K562 (cell line): ENCODE data around the gene SPINK9. TPM values are rescaled to one million over a fixed set of nuclear protein-coding genes. Genes with fewer than 3 reads are reported as not detected.

Experiments
- ATAC-seq: fragments of 200-7000 bp; cut with Tn5 transposase; 3 replicates; pipeline ENCODE4 v1.9.1; 2020; ENCODE audit warnings: moderate library complexity
- BruUV-seq: library from RNA; stranded (reverse); fragments of 400-500 nt; replicated peaks from 2 replicates; lab custom pipeline; 2021; lab: Mats Ljungman, UMichigan
- CTCF ChIA-PET: fragments of 300-600 bp; formaldehyde crosslinking; extraction: SDS; loops from one replicate; lab custom pipeline; 2021; ENCODE audit warnings: low intra/inter-chr PET ratio; lab: Yijun Ruan, JAX
- POLR2A ChIA-PET: fragments of 300-600, 350-650 bp; sonication (Branson Sonifier 250); formaldehyde crosslinking; extraction: SDS; loops from one replicate; lab custom pipeline; 2021; ENCODE audit warnings: antibody characterized with exemption, inconsistent platforms; lab: Yijun Ruan, JAX
- DNase-seq, 4 experiments: peaks; one replicate each; pipeline versions ENCODE4 v3.0.0 to v3.0.0-alpha.2; 2011 to 2018; ENCODE audit warnings: low spot score in 3 of 4, mixed read lengths in 3 of 4; ENCODE audit errors: extremely low read depth in 1 of 4
- FAIRE-seq: peaks from 2 replicates; lab custom pipeline; 2011; peaks lifted over from hg19 to GRCh38; lab: Jason Lieb, UNC
- H2AFZ ChIP-seq: 2 replicates; pipeline ENCODE4 v1.6.0; 2011; ENCODE audit warnings: low read depth, low read length, control low read depth, inconsistent platforms
- H3K27ac ChIP-seq: fragments of 200-600 bp; 3 replicates; pipeline ENCODE4 v1.8.0; 2011; ENCODE audit warnings: low read depth, mild to moderate bottlenecking, control low read depth, inconsistent platforms, low read length, moderate library complexity, mixed read lengths; ENCODE audit errors: extremely low read depth
- H3K27me3 ChIP-seq, 2 experiments: fragments of 300-600 bp in 1 of 2; 2 replicates in 1 of 2; 3 replicates in 1 of 2; pipeline versions ENCODE4 v1.6.0 to v1.8.0; 2011; ENCODE audit warnings: inconsistent platforms in 2 of 2, low read length in 2 of 2, mild to moderate bottlenecking in 1 of 2, mixed read lengths in 1 of 2, moderate library complexity in 1 of 2; ENCODE audit not compliant: control insufficient read depth in 2 of 2, insufficient read depth in 2 of 2
- H3K36me3 ChIP-seq: fragments of 300-600 bp; 3 replicates; pipeline ENCODE4 v1.8.0; 2011; ENCODE audit warnings: mild to moderate bottlenecking, low read length, inconsistent platforms; ENCODE audit not compliant: control insufficient read depth, insufficient read depth
- H3K4me1 ChIP-seq, 2 experiments: fragments of 200-600 bp in 1 of 2; replicated peaks in 1 of 2; 2 replicates in 1 of 2; 3 replicates in 1 of 2; pipeline versions ENCODE4 v1.5.1 to v1.8.0; 2011; ENCODE audit warnings: inconsistent platforms in 2 of 2, low read length in 2 of 2, mild to moderate bottlenecking in 1 of 2, mixed read lengths in 1 of 2, moderate library complexity in 1 of 2; ENCODE audit not compliant: control insufficient read depth in 2 of 2, insufficient read depth in 2 of 2
- H3K4me2 ChIP-seq: 2 replicates; pipeline ENCODE4 v1.6.1; 2011; ENCODE audit warnings: low read length, control low read depth, inconsistent platforms, mixed read lengths; ENCODE audit not compliant: insufficient read depth
- H3K4me3 ChIP-seq: fragments of 200-600 bp; sonication (generic), shearing (Covaris generic); 2 replicates; pipeline ENCODE4 v1.5.1; 2016; ENCODE audit warnings: control low read depth, inconsistent platforms
- H3K79me2 ChIP-seq: fragments of 200-600 bp; 3 replicates; pipeline ENCODE4 v1.8.0; 2011; ENCODE audit warnings: low read length, inconsistent platforms; ENCODE audit not compliant: control insufficient read depth, insufficient read depth
- H3K9ac ChIP-seq, 2 experiments: 2 replicates each; pipeline versions ENCODE4 v1.6.0 to v1.6.1; 2011; ENCODE audit warnings: low read depth in 2 of 2, low read length in 2 of 2, control low read depth in 1 of 2, inconsistent platforms in 1 of 2, mild to moderate bottlenecking in 1 of 2, mixed read lengths in 1 of 2; ENCODE audit not compliant: insufficient read depth in 1 of 2
- H3K9me1 ChIP-seq: one replicate; pipeline ENCODE4 v1.6.0; 2011; ENCODE audit warnings: inconsistent platforms, mild to moderate bottlenecking, low read length, moderate library complexity; ENCODE audit not compliant: control insufficient read depth, insufficient read depth
- H3K9me3 ChIP-seq: replicated peaks from 2 replicates; pipeline ENCODE4 v1.5.1; 2011; ENCODE audit warnings: low read depth, low read length, inconsistent platforms; ENCODE audit not compliant: control insufficient read depth, insufficient read depth
- H4K20me1 ChIP-seq: replicated peaks from 2 replicates; pipeline ENCODE4 v1.6.1; 2011; ENCODE audit warnings: low read length, inconsistent platforms, mixed read lengths; ENCODE audit not compliant: control insufficient read depth, insufficient read depth
- CBX8 ChIP-seq: fragments of 200-600 bp; sonication (generic); IDR thresholded peaks from 2 replicates; pipeline ENCODE4 v1.6.1; 2012; ENCODE audit warnings: borderline replicate concordance, mixed run types, low read depth, mild to moderate bottlenecking, moderate library complexity, mixed read lengths, low read length, control low read depth, inconsistent platforms; ENCODE audit not compliant: poor library complexity, severe bottlenecking; ENCODE audit errors: extremely low read depth
- E4F1 ChIP-seq: fragments of 250-450 bp; sonication (Bioruptor Pico); IDR thresholded peaks from 2 replicates; pipeline ENCODE4 v1.5.0; 2021; ENCODE audit warnings: mild to moderate bottlenecking, borderline replicate concordance
- HCFC1 ChIP-seq: IDR thresholded peaks from 2 replicates; pipeline ENCODE4 v1.6.1; 2012; ENCODE audit warnings: low read depth, low read length, improper control_type of control experiment
- IFI16 ChIP-seq: fragments of 250-450 bp; sonication (Bioruptor Pico); IDR thresholded peaks from 2 replicates; pipeline ENCODE4 v2.1.2; 2022; ENCODE audit warnings: mild to moderate bottlenecking, inconsistent platforms
- IRF1 ChIP-seq: sonication (generic); formaldehyde crosslinking; IDR thresholded peaks from 2 replicates; pipeline ENCODE4 v1.8.0; 2022; ENCODE audit warnings: missing genetic modification reagents, mild to moderate bottlenecking, borderline replicate concordance
- MED1 ChIP-seq: sonication (generic); formaldehyde crosslinking; IDR thresholded peaks from 2 replicates; pipeline ENCODE4 v1.8.1; 2023; ENCODE audit warnings: missing genetic modification reagents, borderline replicate concordance
- MYNN ChIP-seq, 2 experiments: sonication (generic); formaldehyde crosslinking in 1 of 2; IDR thresholded peaks; 2 replicates each; pipeline versions ENCODE4 v1.5.0 to v1.6.1; 2016 to 2020; ENCODE audit warnings: antibody characterized with exemption in 1 of 2, missing genetic modification reagents in 1 of 2
- NFE2L1 ChIP-seq: fragments of 450-650 bp; IDR thresholded peaks from 2 replicates; pipeline ENCODE4 v1.6.1; 2016; ENCODE audit warnings: missing genetic modification characterization, low read depth, mild to moderate bottlenecking, missing compliant biosample characterization, moderate library complexity, borderline replicate concordance
- PTBP1 ChIP-seq: fragments of 200-400 bp; formaldehyde crosslinking; IDR thresholded peaks from 2 replicates; pipeline ENCODE4 v1.6.1; 2017; ENCODE audit warnings: low read depth, low read length
- RAD21 ChIP-seq, 2 experiments: fragments of 250-450 bp in 1 of 2; fragments of 450-650 bp in 1 of 2; sonication (Bioruptor Pico) in 1 of 2; formaldehyde crosslinking in 1 of 2; IDR thresholded peaks in 1 of 2; conservative IDR thresholded peaks in 1 of 2; 2 replicates each; pipeline versions ENCODE4 v1.4.0 to v1.8.0; 2020 to 2022; ENCODE audit warnings: mild to moderate bottlenecking in 2 of 2, moderate library complexity in 1 of 2
- RHOXF2B ChIP-seq: fragments of 250-450 bp; sonication (Bioruptor Pico); conservative IDR thresholded peaks from 2 replicates; pipeline ENCODE4 v1.5.1; 2021
- SMARCC2 ChIP-seq: fragments of 450-650 bp; IDR thresholded peaks from 2 replicates; pipeline ENCODE4 v1.6.1; 2017; ENCODE audit warnings: antibody characterized with exemption, moderate library complexity, mild to moderate bottlenecking, low read depth
- TBP ChIP-seq: optimal IDR thresholded peaks from 2 replicates; pipeline ENCODE3; 2011; ENCODE audit warnings: low read depth, low read length, improper control_type of control experiment
- U2AF1 ChIP-seq: fragments of 200-400 bp; formaldehyde crosslinking; optimal IDR thresholded peaks from 2 replicates; pipeline ENCODE3; 2017; ENCODE audit warnings: mild to moderate bottlenecking, low read depth, low read length, moderate library complexity
- ZFP91 ChIP-seq: sonication (generic); formaldehyde crosslinking; IDR thresholded peaks from 2 replicates; pipeline ENCODE4 v1.8.0; 2022; ENCODE audit warnings: mild to moderate bottlenecking, missing genetic modification reagents
- ZNF384 ChIP-seq: IDR thresholded peaks from 2 replicates; pipeline ENCODE4 v1.6.1; 2012; ENCODE audit warnings: low read depth, low read length, improper control_type of control experiment
- ZNF696 ChIP-seq: fragments of 250-450 bp; sonication (Bioruptor Pico); conservative IDR thresholded peaks from 2 replicates; pipeline ENCODE4 v1.4.0; 2020; ENCODE audit warnings: mild to moderate bottlenecking, moderate library complexity
- in situ Hi-C: fragments of 300-500 bp; cut with MboI; formaldehyde crosslinking; loops from 4 replicates; pipeline ENCODE4 v1.15.0; 2018; ENCODE audit warnings: inconsistent platforms, mixed read lengths
- intact Hi-C: fragments of 100-400 bp; cut with micrococcal nuclease; formaldehyde crosslinking; loops from 2 replicates; pipeline ENCODE4 v1.14.2; 2022
- polyA plus RNA-seq, 8 experiments: library from polyadenylated mRNA; depleted of rRNA in 4 of 8; stranded (reverse) in 5 of 8; unstranded in 3 of 8; fragments of >200 nt; fragmentation: Nextera tagmentation in 2 of 8; fragmentation: Illumina TruSeq in 1 of 8; extraction: Ambion mirVana in 2 of 8; extraction: Trizol in 1 of 8; gene quantifications; 2 replicates each; pipeline versions ENCODE4 v1.2.1 to v1.2.3, GENCODE V29; 2011 to 2014; ENCODE audit warnings: inconsistent platforms in 1 of 8, missing spikeins in 1 of 8
- total RNA-seq, 7 experiments: library from RNA; depleted of rRNA in 6 of 7; stranded (reverse); fragments of >200 nt in 6 of 7; fragmentation: Illumina TruSeq in 2 of 7; extraction: Trizol in 2 of 7; gene quantifications; 2 replicates each; pipeline versions ENCODE4 v1.2.1 to v1.2.3, GENCODE V29; 2011 to 2021; ENCODE audit warnings: low replicate concordance in 1 of 7

Gene SPINK9
- total and polyA plus RNA-seq, 9 of the 15 experiments (the other 6 are each of a cell fraction or from before 2014, with no cell fraction given), result not detected

DNA sequence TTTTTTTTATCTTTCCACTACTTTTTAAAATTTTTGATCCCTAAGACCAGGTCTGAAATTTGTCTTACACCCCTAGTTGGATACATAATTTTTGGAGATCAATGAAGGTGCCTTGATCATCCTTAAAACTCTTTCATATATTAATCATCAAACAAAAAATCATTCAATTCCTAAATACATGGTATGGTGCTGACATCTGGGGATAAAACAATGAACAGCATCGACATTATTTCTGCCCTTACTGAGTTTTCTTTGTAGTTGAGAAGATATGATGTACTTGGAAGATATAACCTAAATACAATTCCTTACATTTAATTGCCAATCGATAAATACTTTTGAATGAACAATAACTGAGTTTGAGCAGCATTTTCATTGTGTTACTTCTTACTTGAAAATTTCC is 18.3 kb downstream of the SPINK9 start (continued):
- no peak for TF ChIP-seq U2AF1
- peak; percentile 23 to 69; a peak in 3 of 4 replicates for TF ChIP-seq RAD21 (CRISPR knock-in tag; conservative IDR thresholded peaks at IDR 0.05 in 1 of 2, IDR thresholded peaks at IDR 0.05 in 1 of 2)
- TF ChIP-seq, all 486 proteins: peak for 4

- H3K27me3 ChIP-seq, result no peaks in the 10 kb centered on the region
Observed at GRCh38 chr5:148364343-148364742, 29.0 kb downstream of the SPINK9 start.

More at GRCh38 chr5:148364343-148364742, 29.0 kb downstream of the SPINK9 start:
- Histone ChIP-seq H3K4me1 (no peaks in the 10 kb centered on the region), H3K79me2 (no peaks in the 10 kb centered on the region), H3K27ac (no peak overlapping the region), H3K9me3 (no peaks in the 10 kb centered on the region), H3K4me3 (no peak overlapping the region), H3K4me2 (no peak overlapping the region), H4K20me1 (no peaks in the 10 kb centered on the region), H3K9me1 (no peaks in the 10 kb centered on the region), H3K9ac (no peak overlapping the region), H3K36me3 (no peaks in the 10 kb centered on the region), H2AFZ (no peak overlapping the region)
- no TSS peak for BruUV-seq
- FAIRE-seq (no peak), ATAC-seq (no peak), DNase-seq (no peak)
- in situ Hi-C loops (no loop called here), intact Hi-C loops (no loop called here)
- no peak for TF ChIP-seq CBX8
- no peak for TF ChIP-seq PTBP1
- no peak for TF ChIP-seq TBP
- no peak for TF ChIP-seq HCFC1
- no peak for TF ChIP-seq IFI16 (CRISPR knock-in tag)
- TF ChIP-seq ZFP91 (CRISPR knock-in tag), result no peak
- no peak for TF ChIP-seq E4F1 (CRISPR knock-in tag)
- no peak for TF ChIP-seq ZNF696 (CRISPR knock-in tag)
- no peak for TF ChIP-seq RHOXF2B
- no peak for TF ChIP-seq ZNF384
- TF ChIP-seq MED1 (CRISPR knock-in tag), result no peak
- TF ChIP-seq SMARCC2, result no peak
- TF ChIP-seq IRF1 (CRISPR knock-in tag), result no peak
- no peak for TF ChIP-seq NFE2L1 (tag)
- no peak for TF ChIP-seq MYNN (IDR thresholded peaks at IDR 0.05)
- no peak for TF ChIP-seq MYNN (CRISPR knock-in tag; IDR thresholded peaks at IDR 0.05)
- CTCF ChIA-PET, result no interaction called here
- POLR2A ChIA-PET, result no interaction called here
